Sigmoid colon (tissue), 7 donors: Measurements from ENCODE around the gene HTR6. TPM values are rescaled to one million over a fixed set of nuclear protein-coding genes. Genes with fewer than 3 reads are reported as not detected.

Source experiments
- DNase-seq: peaks from one replicate; pipeline ENCODE4 v3.0.0-alpha.2; 2019
- H3K27ac ChIP-seq, 4 donors: fragments of 200-600 bp; sonication (generic); one replicate each; pipeline ENCODE4 v1.5.1; 2016 to 2019; ENCODE audit warnings: mild to moderate bottlenecking in 1 of 4
- H3K27me3 ChIP-seq, 3 donors: fragments of 200-600 bp; sonication (generic); one replicate each; pipeline ENCODE4 v1.5.1; 2019; ENCODE audit warnings: mild to moderate bottlenecking in 1 of 3
- H3K36me3 ChIP-seq, 4 donors: fragments of 200-600 bp; sonication (generic); one replicate each; pipeline ENCODE4 v1.5.1; 2016 to 2019
- H3K4me1 ChIP-seq, 4 donors: fragments of 200-600 bp; sonication (generic); one replicate each; pipeline ENCODE4 v1.5.1; 2017 to 2019
- H3K4me3 ChIP-seq, 4 donors: fragments of 200-600 bp; sonication (generic); one replicate each; pipeline ENCODE4 v1.5.1; 2017 to 2019; ENCODE audit warnings: mild to moderate bottlenecking in 2 of 4, moderate library complexity in 1 of 4
- H3K9me3 ChIP-seq, 4 donors: fragments of 200-600 bp in 3 of 4; sonication (generic) in 3 of 4; one replicate each; pipeline versions ENCODE4 v1.5.1 to v1.6.1; 2013 to 2019
- EP300 ChIP-seq, 4 donors: sonication (generic); formaldehyde crosslinking; IDR thresholded peaks; one replicate each; pipeline ENCODE4 v1.6.1; 2017; ENCODE audit warnings: antibody characterized with exemption in 4 of 4
- POLR2A ChIP-seq, 2 donors: fragments of 450-650 bp; IDR thresholded peaks; one replicate each; pipeline ENCODE4 v1.6.1; 2016; ENCODE audit warnings: antibody characterized with exemption in 2 of 2, mild to moderate bottlenecking in 2 of 2, moderate library complexity in 2 of 2
- POLR2AphosphoS5 ChIP-seq, 4 donors: sonication (generic); formaldehyde crosslinking; IDR thresholded peaks; one replicate each; pipeline ENCODE4 v1.6.1; 2017; ENCODE audit warnings: antibody characterized with exemption in 4 of 4
- WGBS, 2 donors: extraction: QIAGEN DNeasy Blood & Tissue Kit; methylation state at CpG; one replicate each; pipeline ENCODE4 v1.1.7; 2013; 5-methylcytosine and 5-hydroxymethylcytosine counted together
- intact Hi-C: fragments of 100-400 bp; cut with DNase I; formaldehyde crosslinking; loops from one replicate; pipeline ENCODE4 v1.15.1; 2023
- polyA plus RNA-seq, 3 donors: library from polyadenylated mRNA; stranded (reverse); fragments of 200-250 nt; gene quantifications; one replicate each; pipeline ENCODE4 v1.2.3, GENCODE V29; 2013
- total RNA-seq, 4 donors: library from RNA; depleted of rRNA; stranded (reverse); fragments of >200 nt; gene quantifications; one replicate each; pipeline ENCODE4 v1.1.0, GENCODE V29; 2016
- TF ChIP-seq, protein P1 (sequence below), 4 experiments: fragments of 450-650 bp in 3 of 4; fragments of 200-600 bp in 1 of 4; IDR thresholded peaks; one replicate each; pipeline ENCODE4 v1.5.1; 2016 to 2019; ENCODE audit warnings: antibody characterized with exemption in 4 of 4, mild to moderate bottlenecking in 3 of 4, moderate library complexity in 2 of 4
- donor health status: healthy with polysubstance abuse.
- donor health status: Bipolar disorder and iron deficiency.
- donor health status: healthy.

Gene HTR6
- total and polyA plus RNA-seq, 7 donors = 0.15 TPM; not detected in 6

DNA sequence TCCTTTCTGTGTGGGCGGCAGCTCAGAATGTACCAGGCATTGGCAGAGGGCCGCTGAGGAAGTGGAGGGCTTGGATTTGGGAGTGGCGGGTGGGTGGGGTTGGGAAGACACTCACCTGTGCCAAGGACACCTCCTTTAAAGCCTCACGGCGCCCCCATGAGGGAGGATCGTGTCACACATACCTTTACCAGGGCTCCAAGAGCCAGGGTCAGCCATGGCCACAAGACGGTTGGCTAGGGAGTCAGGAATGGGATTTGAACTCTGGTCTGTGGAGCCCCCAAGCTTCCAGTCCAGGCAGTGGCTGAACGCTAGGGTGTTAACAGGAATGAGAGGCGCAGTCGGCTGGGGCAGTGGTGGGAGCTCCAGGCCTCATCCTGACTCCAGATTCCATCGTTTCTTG is 16.0 kb upstream of the HTR6 start:
- peak overlapping the region; percentile 93 to 97 (median 94) for H3K27ac ChIP-seq
- H3K36me3 ChIP-seq = no peaks in the 10 kb centered on the region
- WGBS, 2 donors = 26 to 54% methylated on average over 11 of the region's 11 CpGs
- H3K27me3 ChIP-seq = no peaks in the 10 kb centered on the region
- H3K4me1 ChIP-seq = peaks cover 0 to 69% (median 60%) of the 10 kb centered on the region in 4 donors
- intact Hi-C loops = loop anchor here (5.0 kb wide), 1 partner anchor 396 kb away; the partner anchor contains the start of genes EMC1 and MRTO4
- no peaks in the 10 kb centered on the region for H3K9me3 ChIP-seq
- TF ChIP-seq POLR2A (IDR thresholded peaks at IDR 0.05) (no peak), EP300 (IDR thresholded peaks at IDR 0.05) (no peak), POLR2AphosphoS5 (IDR thresholded peaks at IDR 0.05) (no peak)
- TF ChIP-seq, protein P1, sequence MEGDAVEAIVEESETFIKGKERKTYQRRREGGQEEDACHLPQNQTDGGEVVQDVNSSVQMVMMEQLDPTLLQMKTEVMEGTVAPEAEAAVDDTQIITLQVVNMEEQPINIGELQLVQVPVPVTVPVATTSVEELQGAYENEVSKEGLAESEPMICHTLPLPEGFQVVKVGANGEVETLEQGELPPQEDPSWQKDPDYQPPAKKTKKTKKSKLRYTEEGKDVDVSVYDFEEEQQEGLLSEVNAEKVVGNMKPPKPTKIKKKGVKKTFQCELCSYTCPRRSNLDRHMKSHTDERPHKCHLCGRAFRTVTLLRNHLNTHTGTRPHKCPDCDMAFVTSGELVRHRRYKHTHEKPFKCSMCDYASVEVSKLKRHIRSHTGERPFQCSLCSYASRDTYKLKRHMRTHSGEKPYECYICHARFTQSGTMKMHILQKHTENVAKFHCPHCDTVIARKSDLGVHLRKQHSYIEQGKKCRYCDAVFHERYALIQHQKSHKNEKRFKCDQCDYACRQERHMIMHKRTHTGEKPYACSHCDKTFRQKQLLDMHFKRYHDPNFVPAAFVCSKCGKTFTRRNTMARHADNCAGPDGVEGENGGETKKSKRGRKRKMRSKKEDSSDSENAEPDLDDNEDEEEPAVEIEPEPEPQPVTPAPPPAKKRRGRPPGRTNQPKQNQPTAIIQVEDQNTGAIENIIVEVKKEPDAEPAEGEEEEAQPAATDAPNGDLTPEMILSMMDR (IDR thresholded peaks at IDR 0.05) = peak in 1 of 4 experiments; percentile 19
- peak overlapping the region in 1 of 4 donors; percentile 1 for H3K4me3 ChIP-seq
- no peak for DNase-seq

- DNase-seq = no peak
- WGBS, 2 donors = 16 to 43% methylated on average over 12 of the region's 12 CpGs
- peaks cover 0 to 78% (median 69%) of the 10 kb centered on the region in 4 donors for H3K4me1 ChIP-seq
- H3K36me3 ChIP-seq = peaks cover 0 to 8% (median 2%) of the 10 kb centered on the region in 4 donors
- H3K27ac ChIP-seq = peak overlapping the region; percentile 81 to 97 (median 93)
- no peaks in the 10 kb centered on the region for H3K9me3 ChIP-seq
- intact Hi-C loops = loop anchor here (2.0 kb wide), 2 partner anchors 260 to 306 kb away; no protein-coding TSS in a partner anchor
- TF ChIP-seq POLR2AphosphoS5 (IDR thresholded peaks at IDR 0.05) (no peak), POLR2A (IDR thresholded peaks at IDR 0.05) (no peak), EP300 (IDR thresholded peaks at IDR 0.05) (no peak)
- TF ChIP-seq, protein P1 (IDR thresholded peaks at IDR 0.05) = no peak
- no peaks in the 10 kb centered on the region for H3K27me3 ChIP-seq
- peak overlapping the region in 1 of 4 donors; percentile 7 for H3K4me3 ChIP-seq
These were observed 14.1 kb upstream of the HTR6 start for GRCh38 chr1:19650416-19651140.

GRCh38 chr1:19651141-19651737 is 13.4 kb upstream of the HTR6 start:
- no peaks in the 10 kb centered on the region for H3K9me3 ChIP-seq
- H3K4me1 ChIP-seq = peaks cover 0 to 71% (median 62%) of the 10 kb centered on the region in 4 donors
- H3K4me3 ChIP-seq = peak overlapping the region in 1 of 4 donors; percentile 7
- 27 to 36% methylated on average over 11 of the region's 11 CpGs for WGBS, 2 donors
- peak overlapping the region; percentile 81 to 97 (median 93) for H3K27ac ChIP-seq
- peak; percentile 84 for DNase-seq
- intact Hi-C loops = loop anchor here (2.0 kb wide), 2 partner anchors 260 to 306 kb away; no protein-coding TSS in a partner anchor
- TF ChIP-seq, protein P1 (IDR thresholded peaks at IDR 0.05) = peak; percentile 50 to 73 (median 56)
- TF ChIP-seq EP300 (IDR thresholded peaks at IDR 0.05) = no peak
- H3K27me3 ChIP-seq = no peaks in the 10 kb centered on the region
- H3K36me3 ChIP-seq = peaks cover 0 to 13% (median 6%) of the 10 kb centered on the region in 4 donors

DNA sequence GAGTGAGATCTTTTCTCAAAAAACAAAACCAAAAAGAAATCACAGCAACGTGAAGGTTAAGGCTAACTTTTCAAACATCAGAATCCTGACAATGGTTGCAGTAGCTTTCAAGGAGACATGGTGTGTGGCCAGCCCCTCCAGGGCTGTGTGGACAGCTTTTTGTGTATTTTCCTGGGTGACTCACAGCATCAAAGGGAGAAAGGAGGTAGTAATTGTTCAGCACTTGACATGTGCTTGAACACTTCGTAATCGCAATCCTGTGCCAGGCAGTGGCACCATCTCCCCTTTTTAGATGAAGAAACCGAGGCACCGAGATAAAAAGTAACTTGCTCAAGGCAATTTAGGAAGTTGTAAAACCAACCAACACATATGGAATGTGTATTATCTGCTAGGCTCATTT is 10.3 kb upstream of the HTR6 start:
- Histone ChIP-seq H3K4me1 (peaks cover 0 to 44% (median 37%) of the 10 kb centered on the region in 4 donors), H3K36me3 (peaks cover 10 to 31% (median 17%) of the 10 kb centered on the region in 4 donors), H3K27me3 (no peaks in the 10 kb centered on the region), H3K27ac (peak overlapping the region in 2 of 4 donors; percentile 59 to 97), H3K4me3 (no peak overlapping the region), H3K9me3 (no peaks in the 10 kb centered on the region)
- WGBS, 2 donors = 60 to 82% methylated on average over 5 of the region's 5 CpGs
- intact Hi-C loops = no loop called here
- TF ChIP-seq POLR2AphosphoS5 (IDR thresholded peaks at IDR 0.05) = no peak
- no peak for TF ChIP-seq POLR2A (IDR thresholded peaks at IDR 0.05)
- TF ChIP-seq, protein P1 (IDR thresholded peaks at IDR 0.05) = no peak
- no peak for TF ChIP-seq EP300 (IDR thresholded peaks at IDR 0.05)
- no peak for DNase-seq
